HG03066 (cell line): ENCODE results near the gene HOGA1.
"Not testable (repeated sequence)": the region's sequence is repeated elsewhere in the genome, so short reads cannot be mapped to it uniquely, and the experiment has no call there.

Source experiments
- ATAC-seq: cut with Tn5 transposase; IDR thresholded peaks from one replicate; pipeline ENCODE4 v1.9.1; 2021; ENCODE audit warnings: low read depth; ENCODE audit not compliant: unreplicated experiment

The HOGA1 gene

GRCh38 chr10:97553575-97554031 is 30.6 kb upstream of the HOGA1 start:
- ATAC-seq: peak; percentile 54

GRCh38 chr10:97554336-97554735 is 29.9 kb upstream of the HOGA1 start:
- ATAC-seq: not testable (repeated sequence)

- ATAC-seq: not testable (repeated sequence)
Measured at GRCh38 chr10:97555541-97555940, 28.6 kb upstream of the HOGA1 start.

- ATAC-seq: not testable (repeated sequence)
Measured at GRCh38 chr10:97560731-97561381, 23.3 kb upstream of the HOGA1 start.

- not testable (repeated sequence) for ATAC-seq
Measured at GRCh38 chr10:97561386-97562077, 22.7 kb upstream of the HOGA1 start.

- ATAC-seq: not testable (repeated sequence)
Measured at GRCh38 chr10:97562329-97562728, 21.9 kb upstream of the HOGA1 start.

- no peak for ATAC-seq
Measured at GRCh38 chr10:97563337-97563736, 20.9 kb upstream of the HOGA1 start.

GRCh38 chr10:97564776-97565175 is 19.4 kb upstream of the HOGA1 start:
- ATAC-seq: no peak

- ATAC-seq: no peak
Measured at GRCh38 chr10:97566336-97566996, 17.7 kb upstream of the HOGA1 start.

- ATAC-seq: no peak
Measured at GRCh38 chr10:97567891-97568290, 16.3 kb upstream of the HOGA1 start.

- ATAC-seq: no peak
Measured at GRCh38 chr10:97570146-97570788, 13.9 kb upstream of the HOGA1 start.

- ATAC-seq: no peak
Measured at GRCh38 chr10:97570789-97571471, 13.3 kb upstream of the HOGA1 start.

- ATAC-seq: no peak
Measured at GRCh38 chr10:97571622-97572021, 12.6 kb upstream of the HOGA1 start.

- ATAC-seq: peak; percentile 76
Measured at GRCh38 chr10:97572214-97572989, 11.8 kb upstream of the HOGA1 start, which contains the start of gene ANKRD2. TSS of gene ANKRD2 (plus strand) at chr10:97572779. CDS start at chr10:97572789, 10 bp downstream.

- no peak for ATAC-seq
Measured at GRCh38 chr10:97573021-97573420, 11.2 kb upstream of the HOGA1 start.

- ATAC-seq: no peak
Measured at GRCh38 chr10:97573672-97574071, 10.5 kb upstream of the HOGA1 start.

- ATAC-seq: no peak
Measured at GRCh38 chr10:97574374-97575126, 9.6 kb upstream of the HOGA1 start.

GRCh38 chr10:97575127-97575668 is 9.0 kb upstream of the HOGA1 start:
- no peak for ATAC-seq

- not testable (repeated sequence) for ATAC-seq
Measured at GRCh38 chr10:97576487-97576886, 7.7 kb upstream of the HOGA1 start.
